Body of pancreas (tissue), 4 donors: ENCODE data around the gene IGFALS.

Experiments used
- CTCF ChIP-seq, 7 experiments: fragments of 450-650 bp in 4 of 7; fragments of 200-600 bp in 3 of 7; sonication (generic) in 3 of 7; IDR thresholded peaks; one replicate each; pipeline ENCODE4 v1.5.1; 2016 to 2019; ENCODE audit warnings: antibody characterized with exemption in 7 of 7
- POLR2A ChIP-seq, 3 donors: fragments of 450-650 bp; IDR thresholded peaks; one replicate each; pipeline ENCODE4 v1.6.1; 2016; ENCODE audit warnings: antibody characterized with exemption in 3 of 3, mild to moderate bottlenecking in 2 of 3

- no peak for TF ChIP-seq POLR2A (IDR thresholded peaks at IDR 0.05)
- no peak for TF ChIP-seq CTCF (IDR thresholded peaks at IDR 0.05)
These were observed 51.8 kb downstream of the IGFALS start for GRCh38 chr16:1741553-1742165.
